GM12875 (cell line): ENCODE measurements around the gene TGM1.
A peak's percentile ranks its signal among the peaks of the same experiment; 100 is the strongest.

Source experiments
- H3K4me3 ChIP-seq: one replicate; pipeline ENCODE4 v1.5.1; 2011; ENCODE audit warnings: low read depth, low read length, control low read depth
- TF ChIP-seq, protein P1 (sequence below): IDR thresholded peaks from 2 replicates; pipeline ENCODE4 v1.5.1; 2011; ENCODE audit warnings: low read depth, mild to moderate bottlenecking, control low read depth, inconsistent platforms, low read length, moderate library complexity, borderline replicate concordance; ENCODE audit not compliant: insufficient read depth

The TGM1 gene

GRCh38 chr14:24262821-24263733 is at the start of gene TGM1:
TGM1 (minus strand) TSS chr14:24263177; CDS start chr14:24262352, 825 bp downstream.
- TF ChIP-seq, protein P1, sequence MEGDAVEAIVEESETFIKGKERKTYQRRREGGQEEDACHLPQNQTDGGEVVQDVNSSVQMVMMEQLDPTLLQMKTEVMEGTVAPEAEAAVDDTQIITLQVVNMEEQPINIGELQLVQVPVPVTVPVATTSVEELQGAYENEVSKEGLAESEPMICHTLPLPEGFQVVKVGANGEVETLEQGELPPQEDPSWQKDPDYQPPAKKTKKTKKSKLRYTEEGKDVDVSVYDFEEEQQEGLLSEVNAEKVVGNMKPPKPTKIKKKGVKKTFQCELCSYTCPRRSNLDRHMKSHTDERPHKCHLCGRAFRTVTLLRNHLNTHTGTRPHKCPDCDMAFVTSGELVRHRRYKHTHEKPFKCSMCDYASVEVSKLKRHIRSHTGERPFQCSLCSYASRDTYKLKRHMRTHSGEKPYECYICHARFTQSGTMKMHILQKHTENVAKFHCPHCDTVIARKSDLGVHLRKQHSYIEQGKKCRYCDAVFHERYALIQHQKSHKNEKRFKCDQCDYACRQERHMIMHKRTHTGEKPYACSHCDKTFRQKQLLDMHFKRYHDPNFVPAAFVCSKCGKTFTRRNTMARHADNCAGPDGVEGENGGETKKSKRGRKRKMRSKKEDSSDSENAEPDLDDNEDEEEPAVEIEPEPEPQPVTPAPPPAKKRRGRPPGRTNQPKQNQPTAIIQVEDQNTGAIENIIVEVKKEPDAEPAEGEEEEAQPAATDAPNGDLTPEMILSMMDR = no peak
- H3K4me3 ChIP-seq = no peak within 1 kb of the TSS

DNA sequence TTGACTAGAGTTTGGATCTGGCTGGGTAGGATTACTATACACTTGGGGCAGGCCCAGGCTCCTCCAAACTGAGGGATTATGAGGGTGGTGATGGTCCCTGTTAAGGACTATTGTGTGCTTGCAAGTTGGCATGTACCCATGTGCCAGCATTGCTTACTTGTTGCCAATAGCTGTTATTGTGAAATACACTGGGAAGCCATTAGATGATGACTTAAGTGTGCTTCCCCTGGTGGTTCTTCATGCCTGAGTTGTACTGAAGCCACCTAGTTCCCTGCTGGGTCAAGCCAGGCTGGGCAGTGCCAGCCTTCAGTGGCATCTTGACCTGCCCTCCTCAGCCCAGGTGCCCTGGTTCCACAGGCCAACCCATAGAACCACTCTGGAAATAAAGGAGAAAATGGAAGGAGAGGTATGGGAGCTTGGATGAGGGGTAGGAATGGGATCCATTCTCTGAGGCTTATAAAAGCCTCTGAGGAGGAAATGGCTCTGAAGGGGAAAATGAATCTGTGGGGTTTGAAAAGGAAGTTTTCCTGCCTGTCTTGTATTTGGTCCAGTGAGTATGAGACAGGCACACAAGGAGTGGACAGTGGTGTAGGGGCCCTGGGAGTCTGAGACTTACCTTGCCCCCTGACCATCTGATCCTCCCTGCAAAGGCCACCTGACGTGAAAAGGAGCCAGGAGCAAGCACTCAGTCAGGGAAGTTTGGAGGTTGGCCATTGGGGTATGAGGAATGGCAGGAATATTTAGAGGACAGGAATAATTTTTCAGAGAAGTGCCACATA is 49.0 kb upstream of the TGM1 start:
- TF ChIP-seq, protein P1 = no peak
- peak overlapping the region; percentile 16 for H3K4me3 ChIP-seq

DNA sequence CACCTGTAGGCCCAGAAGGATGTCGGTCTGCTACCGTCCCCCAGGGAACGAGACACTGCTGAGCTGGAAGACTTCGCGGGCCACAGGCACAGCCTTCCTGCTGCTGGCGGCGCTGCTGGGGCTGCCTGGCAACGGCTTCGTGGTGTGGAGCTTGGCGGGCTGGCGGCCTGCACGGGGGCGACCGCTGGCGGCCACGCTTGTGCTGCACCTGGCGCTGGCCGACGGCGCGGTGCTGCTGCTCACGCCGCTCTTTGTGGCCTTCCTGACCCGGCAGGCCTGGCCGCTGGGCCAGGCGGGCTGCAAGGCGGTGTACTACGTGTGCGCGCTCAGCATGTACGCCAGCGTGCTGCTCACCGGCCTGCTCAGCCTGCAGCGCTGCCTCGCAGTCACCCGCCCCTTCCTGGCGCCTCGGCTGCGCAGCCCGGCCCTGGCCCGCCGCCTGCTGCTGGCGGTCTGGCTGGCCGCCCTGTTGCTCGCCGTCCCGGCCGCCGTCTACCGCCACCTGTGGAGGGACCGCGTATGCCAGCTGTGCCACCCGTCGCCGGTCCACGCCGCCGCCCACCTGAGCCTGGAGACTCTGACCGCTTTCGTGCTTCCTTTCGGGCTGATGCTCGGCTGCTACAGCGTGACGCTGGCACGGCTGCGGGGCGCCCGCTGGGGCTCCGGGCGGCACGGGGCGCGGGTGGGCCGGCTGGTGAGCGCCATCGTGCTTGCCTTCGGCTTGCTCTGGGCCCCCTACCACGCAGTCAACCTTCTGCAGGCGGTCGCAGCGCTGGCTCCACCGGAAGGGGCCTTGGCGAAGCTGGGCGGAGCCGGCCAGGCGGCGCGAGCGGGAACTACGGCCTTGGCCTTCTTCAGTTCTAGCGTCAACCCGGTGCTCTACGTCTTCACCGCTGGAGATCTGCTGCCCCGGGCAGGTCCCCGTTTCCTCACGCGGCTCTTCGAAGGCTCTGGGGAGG is 47.9 kb upstream of the TGM1 start, which contains the start of gene LTB4R:
Gene LTB4R, plus strand, starts transcription at position 857 of the 959 bp plus-strand sequence. CDS start 4,150 bp downstream, outside the sequence.
- peak within 1 kb of the TSS; percentile 16 for H3K4me3 ChIP-seq
- TF ChIP-seq, protein P1 = peak; percentile 26; the same call in 1 of the 2 replicates

GRCh38 chr14:24310265-24310645 is 47.3 kb upstream of the TGM1 start:
- peak overlapping the region; percentile 16 for H3K4me3 ChIP-seq

GRCh38 chr14:24309538-24310264 is 46.7 kb upstream of the TGM1 start, which contains the start of gene LTB4R2:
LTB4R2 (plus strand) TSS chr14:24310140; CDS start chr14:24310665, 525 bp downstream.
- peak within 1 kb of the TSS; percentile 16 for H3K4me3 ChIP-seq
- TF ChIP-seq, protein P1 = no peak

More at GRCh38 chr14:24310265-24310645, 47.3 kb upstream of the TGM1 start:
- TF ChIP-seq, protein P1 = no peak
